ENCODE data around the gene TERT. TPM values are rescaled to one million over a fixed set of nuclear protein-coding genes. Genes with fewer than 3 reads are reported as not detected.

Gene TERT
- total and polyA plus RNA-seq, 2 of the 8 experiments (the other 6 are each of a cell fraction or from before 2014, with no cell fraction given): 13.1 to 23.1 TPM

- Histone ChIP-seq H3K56ac (replicated peaks; ENCODE audit: insufficient read length, low read depth, low read length) (no peak overlapping the region), H3K27ac (ENCODE audit: low read depth, low read length) (no peak overlapping the region), H2BK5ac (ENCODE audit: low read depth, low read length) (no peak overlapping the region), H4K91ac (replicated peaks; ENCODE audit: insufficient read length, low read length) (no peak overlapping the region), H2AK5ac (ENCODE audit: low read depth, low read length) (no peak overlapping the region), H3K18ac (ENCODE audit: extremely low read depth, low read length) (no peak overlapping the region), H2BK120ac (replicated peaks; ENCODE audit: low read depth, low read length) (no peak overlapping the region), H2BK15ac (ENCODE audit: low read length) (no peak overlapping the region), H2AFZ (ENCODE audit: low read length) (no peak overlapping the region), H3K23me2 (ENCODE audit: low read depth, low read length) (peaks cover 2% of the 10 kb centered on the region; the same call in 1 of the 2 replicates), H3K9ac (replicated peaks in 1 of 4; ENCODE audit: extremely low read depth in 1 of 4, low read depth in 3 of 4, low read length in 3 of 4) (no peak overlapping the region), H3K27me3 (replicated peaks in 1 of 4; ENCODE audit: control insufficient read depth in 3 of 4, extremely low read depth in 1 of 4, insufficient read depth in 3 of 4, low read length in 3 of 4) (no peaks in the 10 kb centered on the region; a peak in 1 of 7 replicates), H4K20me1 (replicated peaks in 1 of 2; ENCODE audit: control insufficient read depth in 1 of 2, insufficient read depth in 2 of 2, low read length in 2 of 2) (peaks cover 7 to 11% of the 10 kb centered on the region in 2 experiments), H3K79me1 (ENCODE audit: low read depth, low read length) (no peaks in the 10 kb centered on the region), H3K36me3 (ENCODE audit: control insufficient read depth in 2 of 4, insufficient read depth in 4 of 4, low read length in 3 of 4) (no peaks in the 10 kb centered on the region), H3K9me3 (ENCODE audit: insufficient read depth in 2 of 2, low read depth in 1 of 2, low read length in 1 of 2) (no peaks in the 10 kb centered on the region), H3K14ac (ENCODE audit: insufficient read length) (no peak overlapping the region), H3K4me1 (replicated peaks in 1 of 4; ENCODE audit: control insufficient read depth in 3 of 4, insufficient read depth in 4 of 4, low read length in 3 of 4) (peaks cover 0 to 9% (median under 1%) of the 10 kb centered on the region in 4 experiments; a peak in 5 of 7 replicates), H3K79me2 (ENCODE audit: control insufficient read depth in 1 of 2, insufficient read depth in 2 of 2, low read length in 2 of 2) (no peaks in the 10 kb centered on the region), H4K8ac (ENCODE audit: extremely low read depth, insufficient read depth, low read length) (no peak overlapping the region), H2BK20ac (ENCODE audit: low read length) (no peak overlapping the region), H3K4me2 (ENCODE audit: insufficient read depth in 1 of 2, low read depth in 2 of 2, low read length in 2 of 2) (no peak overlapping the region), H4K5ac (ENCODE audit: insufficient read length, low read depth, low read length) (no peak overlapping the region), H3K4ac (replicated peaks; ENCODE audit: insufficient read length, low read depth, low read length) (no peak overlapping the region), H3K23ac (ENCODE audit: insufficient read length) (no peak overlapping the region), H3K4me3 (ENCODE audit: extremely low read depth in 1 of 4, insufficient read depth in 2 of 4, low read depth in 3 of 4, low read length in 4 of 4) (no peak overlapping the region), H2BK12ac (ENCODE audit: low read depth, low read length) (no peak overlapping the region)
- no peak for DNase-seq (ENCODE audit: low read depth in 1 of 2, low spot score in 2 of 2)
- WGBS, 2 experiments (ENCODE audit: extremely low coverage in 1 of 2, insufficient coverage in 1 of 2, insufficient read length in 1 of 2, insufficient replicate concordance in 2 of 2, low coverage in 1 of 2, low lambda C conversion rate in 2 of 2, missing lambda C conversion rate in 1 of 2): 82% methylated on average over 17 of the region's 21 CpGs; no CpG with 5 or more reads in 1 of the 2 experiments
- POLR2A ChIA-PET (ENCODE audit: partially characterized antibody): no interaction called here
- TF ChIP-seq TAF1 (IDR thresholded peaks at IDR 0.05; ENCODE audit: low read depth, low read length) (no peak), NRF1 (IDR thresholded peaks at IDR 0.05; ENCODE audit: low read depth, low read length) (no peak), TCF12 (IDR thresholded peaks at IDR 0.05; ENCODE audit: low read depth, low read length) (no peak), FOSL1 (IDR thresholded peaks at IDR 0.05; ENCODE audit: insufficient read depth, low read depth, low read length) (no peak), SIRT6 (IDR thresholded peaks at IDR 0.05; ENCODE audit: low read length) (no peak), ASH2L (IDR thresholded peaks at IDR 0.05; ENCODE audit: low read length) (no peak), MAX (IDR thresholded peaks at IDR 0.05) (no peak), POLR2A (IDR thresholded peaks at IDR 0.05; ENCODE audit: control extremely low read depth in 1 of 2, low read depth in 2 of 2, low read length in 2 of 2) (no peak), SAP30 (IDR thresholded peaks at IDR 0.05; ENCODE audit: insufficient read depth, insufficient replicate concordance, low read length) (no peak)
- CTCF ChIA-PET (ENCODE audit: partially characterized antibody): interaction anchor here (2.3 kb wide), 1 partner anchor 76 kb away, joined by 8 read pairs; no protein-coding TSS in a partner anchor
- FAIRE-seq: no peak
Measured at GRCh38 chr5:1244255-1244654, 50.6 kb downstream of the TERT start.
